Karpas-422 (cell line): ENCODE data around the gene PSD. TPM values are rescaled to one million over a fixed set of nuclear protein-coding genes. Genes with fewer than 3 reads are reported as not detected.

Experiments used
- DNase-seq: peaks from one replicate; pipeline ENCODE4 v3.0.0-alpha.2; 2015
- H2AFZ ChIP-seq: fragments of 200-600 bp; sonication (generic); 2 replicates; pipeline ENCODE4 v1.6.1; 2014; ENCODE audit warnings: antibody characterized with exemption, low read length, mixed read lengths
- H3K27ac ChIP-seq: fragments of 200-600 bp; sonication (generic); 2 replicates; pipeline ENCODE4 v1.5.1; 2014; ENCODE audit warnings: mild to moderate bottlenecking, low read length, moderate library complexity
- H3K27me3 ChIP-seq: fragments of 200-600 bp; sonication (generic); 2 replicates; pipeline ENCODE4 v1.6.1; 2014; ENCODE audit warnings: low read length, mixed read lengths
- H3K36me3 ChIP-seq: fragments of 200-600 bp; sonication (generic); 2 replicates; pipeline ENCODE4 v1.6.1; 2014; ENCODE audit warnings: low read length, mixed read lengths; ENCODE audit not compliant: insufficient read depth
- H3K4me1 ChIP-seq: fragments of 200-600 bp; sonication (generic); 2 replicates; pipeline ENCODE4 v1.6.1; 2014; ENCODE audit warnings: mild to moderate bottlenecking, low read length, mixed read lengths
- H3K4me2 ChIP-seq: fragments of 200-600 bp; sonication (generic); 2 replicates; pipeline ENCODE4 v1.6.1; 2014; ENCODE audit warnings: low read length, low read depth, mild to moderate bottlenecking; ENCODE audit not compliant: poor library complexity, severe bottlenecking
- H3K4me3 ChIP-seq: fragments of 200-600 bp; sonication (generic); 2 replicates; pipeline ENCODE4 v1.5.1; 2014; ENCODE audit warnings: mild to moderate bottlenecking, antibody characterized with exemption, low read length, mixed read lengths
- H3K79me2 ChIP-seq: fragments of 200-600 bp; sonication (generic); 2 replicates; pipeline ENCODE4 v1.6.1; 2014; ENCODE audit warnings: mild to moderate bottlenecking, low read length, mixed read lengths
- H3K9ac ChIP-seq: fragments of 200-600 bp; sonication (generic); 2 replicates; pipeline ENCODE4 v1.6.0; 2014; ENCODE audit warnings: low read length
- H3K9me2 ChIP-seq: fragments of 200-600 bp; sonication (generic), shearing (Covaris generic); replicated peaks from 2 replicates; pipeline ENCODE4 v1.6.0; 2014; ENCODE audit warnings: mild to moderate bottlenecking, low read length, moderate library complexity; ENCODE audit not compliant: insufficient read depth
- H3K9me3 ChIP-seq: fragments of 300-700, 200-600 bp; sonication (generic); 2 replicates; pipeline ENCODE4 v1.6.1; 2014; ENCODE audit warnings: low read length, mixed read lengths
- H4K20me1 ChIP-seq: fragments of 200-600 bp; sonication (generic); 2 replicates; pipeline ENCODE4 v1.6.1; 2014; ENCODE audit warnings: mild to moderate bottlenecking, antibody characterized with exemption, low read length, low read depth; ENCODE audit not compliant: insufficient read depth
- total RNA-seq: library from RNA; depleted of rRNA; stranded (reverse); fragments of >200 nt; shearing (Covaris generic); gene quantifications from 2 replicates; pipeline ENCODE4 v1.2.3, GENCODE V29; 2014; ENCODE audit warnings: low replicate concordance

PSD gene
- total RNA-seq, 1 experiment from 2014 or later = 0.19 TPM

GRCh38 chr10:102405632-102406031, 13.0 kb downstream of the PSD start:
- no peaks in the 10 kb centered on the region for H4K20me1 ChIP-seq
- H3K4me1 ChIP-seq = no peaks in the 10 kb centered on the region
- no peaks in the 10 kb centered on the region for H3K36me3 ChIP-seq
- no peak overlapping the region for H3K9ac ChIP-seq
- H3K27me3 ChIP-seq = no peaks in the 10 kb centered on the region
- no peak overlapping the region for H3K4me3 ChIP-seq
- no peak overlapping the region for H3K4me2 ChIP-seq
- no peak overlapping the region for H3K27ac ChIP-seq
- H3K79me2 ChIP-seq = no peaks in the 10 kb centered on the region
- no peaks in the 10 kb centered on the region for H3K9me2 ChIP-seq
- DNase-seq = no peak
- no peaks in the 10 kb centered on the region for H3K9me3 ChIP-seq
- H2AFZ ChIP-seq = no peak overlapping the region

- Histone ChIP-seq H2AFZ (no peak overlapping the region), H4K20me1 (no peaks in the 10 kb centered on the region), H3K9ac (no peak overlapping the region), H3K36me3 (no peaks in the 10 kb centered on the region), H3K4me1 (no peaks in the 10 kb centered on the region), H3K4me2 (no peak overlapping the region), H3K27ac (no peak overlapping the region), H3K9me2 (no peaks in the 10 kb centered on the region), H3K79me2 (no peaks in the 10 kb centered on the region), H3K9me3 (no peaks in the 10 kb centered on the region), H3K27me3 (no peaks in the 10 kb centered on the region), H3K4me3 (no peak overlapping the region)
- no peak for DNase-seq
Measured at GRCh38 chr10:102405108-102405571, 13.4 kb downstream of the PSD start.

- DNase-seq = no peak
- Histone ChIP-seq H3K79me2 (no peaks in the 10 kb centered on the region), H4K20me1 (no peaks in the 10 kb centered on the region)
Measured at GRCh38 chr10:102404361-102405107, 14.1 kb downstream of the PSD start.

GRCh38 chr10:102403115-102403514, 15.5 kb downstream of the PSD start:
- H3K27ac ChIP-seq = no peak overlapping the region
- no peaks in the 10 kb centered on the region for H3K27me3 ChIP-seq
- no peak overlapping the region for H3K4me3 ChIP-seq
- no peak overlapping the region for H3K9ac ChIP-seq
- peaks cover 4% of the 10 kb centered on the region for H3K4me1 ChIP-seq
- no peak for DNase-seq
- H3K4me2 ChIP-seq = no peak overlapping the region
- no peaks in the 10 kb centered on the region for H4K20me1 ChIP-seq
- H3K9me3 ChIP-seq = no peaks in the 10 kb centered on the region
- H3K79me2 ChIP-seq = no peaks in the 10 kb centered on the region
- no peaks in the 10 kb centered on the region for H3K36me3 ChIP-seq
- H2AFZ ChIP-seq = no peak overlapping the region
- H3K9me2 ChIP-seq = no peaks in the 10 kb centered on the region

More at GRCh38 chr10:102404361-102405107, 14.1 kb downstream of the PSD start:
- Histone ChIP-seq H3K27ac (no peak overlapping the region), H3K4me1 (peaks cover 4% of the 10 kb centered on the region), H3K9ac (no peak overlapping the region), H3K9me2 (no peaks in the 10 kb centered on the region), H3K36me3 (no peaks in the 10 kb centered on the region), H3K27me3 (no peaks in the 10 kb centered on the region), H3K4me2 (no peak overlapping the region), H2AFZ (no peak overlapping the region), H3K9me3 (no peaks in the 10 kb centered on the region), H3K4me3 (no peak overlapping the region)

- H3K27me3 ChIP-seq = no peaks in the 10 kb centered on the region
- no peaks in the 10 kb centered on the region for H3K9me3 ChIP-seq
- no peak overlapping the region for H3K4me2 ChIP-seq
- no peaks in the 10 kb centered on the region for H3K79me2 ChIP-seq
- no peak overlapping the region for H3K9ac ChIP-seq
- DNase-seq = no peak
- no peak overlapping the region for H3K27ac ChIP-seq
- no peaks in the 10 kb centered on the region for H4K20me1 ChIP-seq
- peaks cover 4% of the 10 kb centered on the region for H3K4me1 ChIP-seq
- H3K4me3 ChIP-seq = no peak overlapping the region
- H3K9me2 ChIP-seq = no peaks in the 10 kb centered on the region
- no peak overlapping the region for H2AFZ ChIP-seq
- H3K36me3 ChIP-seq = no peaks in the 10 kb centered on the region
Measured at GRCh38 chr10:102402512-102402896, 16.1 kb downstream of the PSD start.

- H3K36me3 ChIP-seq = no peaks in the 10 kb centered on the region
- no peak overlapping the region for H3K9ac ChIP-seq
- H3K9me2 ChIP-seq = no peaks in the 10 kb centered on the region
- peaks cover 4% of the 10 kb centered on the region for H3K4me1 ChIP-seq
- H2AFZ ChIP-seq = no peak overlapping the region
- H3K4me3 ChIP-seq = no peak overlapping the region
- H3K79me2 ChIP-seq = no peaks in the 10 kb centered on the region
- H3K27ac ChIP-seq = no peak overlapping the region
- no peaks in the 10 kb centered on the region for H3K9me3 ChIP-seq
- H3K4me2 ChIP-seq = no peak overlapping the region
- no peak for DNase-seq
- H4K20me1 ChIP-seq = no peaks in the 10 kb centered on the region
- no peaks in the 10 kb centered on the region for H3K27me3 ChIP-seq
Measured at GRCh38 chr10:102401735-102402511, 16.7 kb downstream of the PSD start.

- Histone ChIP-seq H3K4me1 (peaks cover 8% of the 10 kb centered on the region), H4K20me1 (no peaks in the 10 kb centered on the region), H3K9me2 (no peaks in the 10 kb centered on the region), H3K79me2 (no peaks in the 10 kb centered on the region), H3K9me3 (no peaks in the 10 kb centered on the region), H3K27me3 (no peaks in the 10 kb centered on the region), H2AFZ (no peak overlapping the region), H3K9ac (no peak overlapping the region), H3K36me3 (no peaks in the 10 kb centered on the region), H3K27ac (no peak overlapping the region), H3K4me3 (no peak overlapping the region), H3K4me2 (no peak overlapping the region)
- no peak for DNase-seq
Measured at GRCh38 chr10:102401342-102401654, 17.3 kb downstream of the PSD start.

- no peak overlapping the region for H3K27ac ChIP-seq
- no peaks in the 10 kb centered on the region for H3K36me3 ChIP-seq
Measured at GRCh38 chr10:102400598-102401341, 17.8 kb downstream of the PSD start.

More at GRCh38 chr10:102400598-102401341, 17.8 kb downstream of the PSD start:
- H4K20me1 ChIP-seq = no peaks in the 10 kb centered on the region
- no peaks in the 10 kb centered on the region for H3K9me2 ChIP-seq
- no peak overlapping the region for H3K4me2 ChIP-seq
- no peak overlapping the region for H3K4me3 ChIP-seq
- H3K79me2 ChIP-seq = no peaks in the 10 kb centered on the region
- peaks cover 14% of the 10 kb centered on the region for H3K4me1 ChIP-seq
- no peaks in the 10 kb centered on the region for H3K27me3 ChIP-seq
- H2AFZ ChIP-seq = no peak overlapping the region
- no peak for DNase-seq
- H3K9ac ChIP-seq = no peak overlapping the region
- no peaks in the 10 kb centered on the region for H3K9me3 ChIP-seq
